NCI-H2227 treated with DMSO at 0.1 percent for 48 hours (cell line): Measurements from ENCODE around the gene IPO11.
"Not testable (repeated sequence)": the region's sequence is repeated elsewhere in the genome, so short reads cannot be mapped to it uniquely, and the experiment has no call there.

Source experiments
- DNase-seq: peaks from one replicate; lab custom pipeline; 2025; lab: John Stamatoyannopoulos, UW

IPO11 gene

GRCh38 chr5:62645223-62645622, 232.7 kb downstream of the IPO11 start:
- DNase-seq = no peak

- DNase-seq = no peak
Observed at GRCh38 chr5:62647241-62647640, 234.7 kb downstream of the IPO11 start.

- DNase-seq = no peak
Observed at GRCh38 chr5:62649025-62649424, 236.5 kb downstream of the IPO11 start.

- no peak for DNase-seq
Observed at GRCh38 chr5:62649476-62650113, 237.0 kb downstream of the IPO11 start.

GRCh38 chr5:62650197-62650596, 237.6 kb downstream of the IPO11 start:
- DNase-seq = no peak

GRCh38 chr5:62652225-62652624, 239.7 kb downstream of the IPO11 start:
- DNase-seq = no peak

- no peak for DNase-seq
Observed at GRCh38 chr5:62653001-62653863, 240.7 kb downstream of the IPO11 start.

GRCh38 chr5:62653864-62654575, 241.5 kb downstream of the IPO11 start:
- DNase-seq = no peak

GRCh38 chr5:62657772-62658171, 245.2 kb downstream of the IPO11 start:
- DNase-seq = not testable (repeated sequence)

GRCh38 chr5:62661126-62661525, 248.6 kb downstream of the IPO11 start:
- no peak for DNase-seq

- no peak for DNase-seq
Observed at GRCh38 chr5:62662521-62662920, 250.0 kb downstream of the IPO11 start.

GRCh38 chr5:62671479-62671878, 258.9 kb downstream of the IPO11 start:
- DNase-seq = no peak

GRCh38 chr5:62676596-62676995, 264.0 kb downstream of the IPO11 start:
- DNase-seq = not testable (repeated sequence)
